ENCODE measurements around the gene SMARCAL1.
"Not testable (repeated sequence)": the region's sequence is repeated elsewhere in the genome, so short reads cannot be mapped to it uniquely, and the experiment has no call there.

SMARCAL1 gene

DNA sequence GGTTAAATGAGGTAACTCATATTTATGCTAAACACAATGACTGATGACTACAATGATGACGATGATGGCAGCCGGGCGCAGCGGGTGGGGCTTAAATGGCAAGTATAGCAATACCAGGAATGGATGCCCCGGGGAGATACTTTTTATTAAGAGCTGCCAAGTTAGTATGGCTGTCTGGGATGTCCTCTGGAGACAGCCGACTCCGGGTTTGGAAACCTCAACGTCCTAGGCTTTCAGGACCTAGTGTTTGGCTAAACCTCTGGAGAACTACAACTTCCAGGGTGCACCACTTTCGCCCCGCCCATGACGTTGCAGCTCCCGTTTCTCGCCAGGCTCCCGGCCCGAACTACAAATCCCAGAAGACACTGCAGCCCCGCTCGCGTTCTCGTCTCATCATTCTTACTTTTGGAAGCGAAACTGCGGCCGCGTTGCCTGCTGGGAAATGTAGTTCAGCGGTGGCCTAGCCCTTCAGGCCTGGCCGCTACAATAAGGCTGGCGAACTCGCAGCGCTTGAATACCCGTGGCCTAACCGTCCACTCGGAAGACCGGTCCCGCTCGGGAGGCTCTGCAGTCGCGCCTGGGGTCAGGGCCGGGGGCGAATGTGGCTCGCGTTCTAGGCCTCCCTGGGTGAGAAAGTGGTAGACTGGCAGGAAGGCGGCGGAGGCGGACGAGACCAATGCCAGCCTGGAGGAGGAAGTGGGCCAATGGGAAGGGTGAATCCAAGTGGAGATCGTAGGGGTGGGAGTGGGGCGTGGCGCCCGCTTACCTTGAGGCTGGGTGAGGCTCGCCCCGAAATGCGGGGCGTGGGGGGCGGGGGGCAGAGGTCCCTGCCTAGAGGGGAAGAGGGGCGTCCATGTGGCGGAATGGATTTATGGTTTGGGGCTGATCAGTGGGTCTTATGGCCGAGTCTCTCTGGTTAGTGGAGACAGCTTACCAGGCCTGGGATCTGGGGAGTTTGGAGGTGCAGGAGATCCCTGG lies at the start of gene SMARCAL1:
SMARCAL1 (plus strand) TSS at position 463 of the 978 bp plus-strand sequence. CDS start 2,221 bp downstream, outside the sequence.
- in situ Hi-C loops (cut with MboI; ENCODE audit: low sequenced_read_pairs), result no loop called here

DNA sequence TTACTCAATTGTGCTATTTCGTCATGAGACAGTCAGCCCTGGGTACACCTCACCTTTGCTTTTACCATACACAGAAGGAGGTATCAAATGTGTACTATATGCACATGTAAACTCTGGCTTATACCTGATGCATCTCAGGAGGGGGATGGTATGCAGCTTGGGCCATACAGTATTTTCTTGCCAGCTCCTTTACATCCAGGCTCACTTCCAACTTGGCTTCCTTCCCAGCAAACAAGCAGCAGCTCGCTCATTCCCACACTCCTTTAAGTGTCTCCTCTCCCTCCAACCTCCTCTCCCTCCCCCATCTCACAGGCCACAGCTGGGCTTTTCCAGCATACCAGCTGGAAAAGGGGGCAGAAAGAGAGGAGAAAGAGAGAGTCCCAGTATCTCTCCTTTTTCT lies 49.6 kb upstream of the SMARCAL1 start:
- in situ Hi-C loops (cut with MboI; ENCODE audit: low sequenced_read_pairs), result no loop called here

DNA sequence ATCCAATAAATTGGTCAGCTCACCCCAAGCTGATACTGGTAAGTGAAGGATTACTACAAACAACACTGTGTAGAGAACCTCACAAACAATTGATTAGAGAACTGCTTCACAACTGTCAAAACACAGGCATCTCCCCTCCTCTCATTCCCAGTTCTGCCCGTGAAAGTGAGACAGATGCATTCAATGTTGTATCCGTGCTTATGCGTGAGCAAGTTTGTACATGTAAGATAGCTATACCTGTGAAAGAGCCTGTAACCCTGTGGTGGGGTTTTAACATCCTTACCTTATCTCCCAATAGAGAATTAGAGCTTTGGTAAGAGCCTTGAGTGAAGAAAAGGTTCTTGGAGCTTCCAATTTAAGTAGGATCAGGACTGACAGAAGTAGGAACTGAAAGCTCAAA lies 49.1 kb upstream of the SMARCAL1 start:
- in situ Hi-C loops (cut with MboI; ENCODE audit: low sequenced_read_pairs), result no loop called here

DNA sequence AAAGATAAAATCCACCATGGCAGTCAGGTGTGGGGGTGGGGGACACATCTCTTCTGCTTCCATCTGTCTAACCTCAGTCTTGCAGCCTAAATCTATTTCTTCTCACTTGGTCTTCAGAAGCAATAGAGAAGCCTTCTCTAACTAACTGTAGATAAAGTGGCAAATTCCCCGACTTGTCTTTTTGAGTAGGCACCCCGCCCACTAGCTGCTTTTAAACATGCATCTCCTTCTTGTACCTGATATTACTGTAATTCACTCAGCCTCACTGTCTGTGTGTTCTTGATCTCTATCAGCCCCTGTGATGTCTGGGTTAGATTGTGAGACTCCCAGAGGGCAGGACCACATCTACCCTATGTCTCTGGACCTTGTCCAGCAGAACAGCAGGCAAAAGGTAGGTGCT lies 46.8 kb upstream of the SMARCAL1 start:
- in situ Hi-C loops (cut with MboI; ENCODE audit: low sequenced_read_pairs), result no loop called here

- in situ Hi-C loops (cut with MboI; ENCODE audit: low sequenced_read_pairs), result no loop called here
Observed at GRCh38 chr2:216366777-216367471, 45.4 kb upstream of the SMARCAL1 start.

GRCh38 chr2:216369821-216370220 lies 42.5 kb upstream of the SMARCAL1 start:
- in situ Hi-C loops (cut with MboI; ENCODE audit: low sequenced_read_pairs), result no loop called here

DNA sequence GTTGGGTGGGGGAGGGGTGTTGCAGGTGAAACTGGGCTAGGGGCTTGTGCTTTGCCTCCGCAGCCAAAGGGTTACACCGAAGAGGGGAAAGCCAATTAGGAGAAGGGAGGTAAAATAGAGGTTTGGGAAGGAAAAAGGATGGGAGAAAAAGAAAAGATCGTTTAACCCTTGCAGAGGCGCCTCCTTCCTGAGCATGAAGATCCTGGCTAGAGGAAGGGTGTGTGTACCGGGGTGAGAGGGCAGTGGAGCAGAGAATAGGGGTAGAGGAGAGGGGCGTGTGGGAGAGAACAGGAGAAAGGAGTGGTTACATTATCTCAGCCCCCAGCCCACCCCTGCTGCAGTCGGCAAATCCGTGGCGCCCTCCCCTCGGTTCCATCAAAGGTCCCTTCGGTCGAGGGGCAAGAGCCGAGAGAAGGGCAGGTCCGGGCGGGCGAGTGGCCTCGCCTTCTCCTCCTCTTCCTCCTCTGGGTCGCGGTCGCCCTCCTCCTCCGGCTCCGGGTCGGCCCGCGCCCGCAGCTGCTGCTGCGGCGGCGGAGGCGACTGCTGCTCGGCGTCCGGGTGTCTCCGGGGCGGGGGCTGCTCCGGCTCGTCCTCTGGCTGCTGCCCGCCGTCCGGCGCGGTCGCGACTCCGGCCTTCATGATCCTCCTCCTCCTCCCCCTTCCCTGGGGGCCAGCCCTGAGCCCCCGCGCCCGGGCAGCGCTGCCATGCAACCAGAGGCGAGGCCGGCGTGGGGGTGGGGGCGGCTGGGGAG lies 41.1 kb upstream of the SMARCAL1 start:
- in situ Hi-C loops (cut with MboI; ENCODE audit: low sequenced_read_pairs), result no loop called here

DNA sequence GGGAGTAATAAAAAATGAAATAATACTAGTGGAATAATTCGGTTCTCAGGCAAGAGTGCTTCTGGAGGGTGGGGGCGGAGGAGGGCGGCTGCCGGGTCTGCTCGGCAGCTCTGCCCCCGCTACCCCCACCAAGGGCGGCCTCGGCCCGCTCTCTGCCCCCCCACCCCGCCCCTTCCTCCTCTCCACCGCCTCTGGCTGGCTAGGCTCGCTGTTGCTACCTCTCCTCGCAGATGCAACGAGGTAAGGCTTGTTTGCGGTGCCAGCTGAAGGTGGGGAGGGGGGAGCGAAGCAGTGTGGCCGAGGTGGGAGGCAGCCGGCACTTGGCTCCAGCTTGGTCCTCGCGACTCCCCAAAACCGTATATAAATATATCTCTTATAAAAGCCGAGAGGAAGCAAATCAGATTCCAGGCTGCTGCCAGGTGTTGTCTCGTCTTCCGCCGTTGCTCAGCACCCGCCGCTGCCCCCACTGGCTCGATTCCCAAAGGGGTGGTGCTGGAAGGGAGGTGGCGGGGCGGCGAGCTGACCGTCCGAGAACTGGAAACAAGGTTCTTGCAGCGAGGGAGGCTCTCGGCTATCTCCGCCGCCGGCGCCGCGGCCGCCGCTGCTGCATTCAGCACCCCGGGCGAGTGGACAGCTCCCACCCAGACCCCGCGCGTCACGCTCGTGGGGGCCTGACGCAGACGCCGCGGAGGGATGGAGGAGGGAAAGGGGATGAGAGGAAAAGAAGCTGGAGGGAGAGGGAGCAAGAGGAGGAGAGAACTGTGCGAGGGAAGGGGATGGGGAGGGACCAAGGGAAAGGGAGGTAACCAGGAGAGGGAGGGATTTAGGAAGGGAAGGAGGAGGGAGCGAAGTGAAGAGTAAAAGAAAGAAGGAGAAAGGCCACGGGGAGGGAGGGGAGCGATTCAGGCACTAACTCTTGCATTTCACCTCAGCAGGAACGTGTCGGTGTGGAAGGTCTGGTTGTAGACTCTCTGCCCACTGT lies 40.3 kb upstream of the SMARCAL1 start, which contains the start of gene MARCHF4:
MARCHF4 (minus strand) TSS at position 763 of the 982 bp plus-strand sequence. CDS start 2,223 bp downstream, outside the sequence.
- in situ Hi-C loops (cut with MboI; ENCODE audit: low sequenced_read_pairs), result no loop called here

- in situ Hi-C loops (cut with MboI; ENCODE audit: low sequenced_read_pairs), result no loop called here
Observed at GRCh38 chr2:216372761-216373291, 39.5 kb upstream of the SMARCAL1 start.

GRCh38 chr2:216373896-216374295 lies 38.4 kb upstream of the SMARCAL1 start:
- in situ Hi-C loops (cut with MboI; ENCODE audit: low sequenced_read_pairs), result no loop called here

GRCh38 chr2:216375286-216375685 lies 37.0 kb upstream of the SMARCAL1 start:
- in situ Hi-C loops (cut with MboI; ENCODE audit: low sequenced_read_pairs), result no loop called here

DNA sequence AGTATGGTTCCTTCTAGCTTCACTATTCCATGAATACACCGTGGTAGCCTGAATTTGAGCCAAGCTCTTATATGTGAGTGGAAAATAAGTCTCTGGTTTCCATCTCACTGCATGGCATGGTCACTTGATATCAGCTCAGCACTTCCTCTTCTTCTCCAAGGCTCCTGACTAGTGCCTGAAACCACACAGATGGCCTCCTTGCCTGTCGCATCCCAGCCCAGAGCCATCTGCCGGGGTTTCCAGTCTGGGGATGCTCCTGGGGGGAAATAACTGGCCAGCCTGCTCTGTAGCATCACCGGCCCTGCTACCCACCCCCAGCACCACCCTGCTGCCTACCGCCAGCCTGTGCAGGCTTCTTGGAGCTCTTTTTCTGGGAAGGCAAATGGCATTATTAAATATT lies 32.3 kb upstream of the SMARCAL1 start:
- in situ Hi-C loops (cut with MboI; ENCODE audit: low sequenced_read_pairs), result no loop called here

DNA sequence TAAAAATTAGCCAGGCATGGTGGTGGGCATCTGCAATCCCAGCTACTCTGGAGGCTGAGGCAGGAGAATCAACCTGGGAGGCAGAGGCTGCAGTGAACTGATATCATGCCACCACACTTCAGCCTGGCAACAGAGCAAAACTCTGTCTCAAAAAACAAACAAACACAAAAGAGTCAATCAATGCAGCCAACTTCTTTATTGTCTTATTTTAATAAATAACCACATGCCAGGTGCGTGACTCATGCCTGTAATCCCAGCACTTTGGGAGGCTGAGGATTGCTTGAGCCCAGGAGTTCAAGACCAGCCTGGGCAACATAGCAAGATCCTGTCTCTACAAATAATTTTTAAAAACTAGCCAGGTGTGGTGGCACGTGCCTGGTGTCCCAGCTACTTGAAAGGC lies 27.9 kb upstream of the SMARCAL1 start:
- in situ Hi-C loops (cut with MboI; ENCODE audit: low sequenced_read_pairs), result not testable (repeated sequence)

DNA sequence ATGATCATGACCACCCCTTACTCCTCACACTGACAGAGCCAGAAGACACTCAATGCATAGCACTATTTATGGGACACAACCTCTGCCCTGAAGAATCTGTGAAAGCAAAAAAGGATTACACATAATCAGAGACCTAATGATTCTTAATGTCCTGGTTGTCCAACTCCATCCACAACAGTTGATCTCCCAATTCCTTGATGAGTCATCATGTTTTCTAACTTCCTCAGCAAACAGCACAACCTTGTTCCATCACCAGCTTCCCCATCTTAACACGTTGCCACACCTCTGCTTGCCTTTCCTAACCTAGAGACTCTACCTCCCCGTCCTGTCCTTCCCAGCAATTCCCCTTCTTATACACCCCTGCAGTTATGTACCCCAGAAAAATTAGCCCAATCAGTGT lies 26.8 kb upstream of the SMARCAL1 start:
- in situ Hi-C loops (cut with MboI; ENCODE audit: low sequenced_read_pairs), result no loop called here

DNA sequence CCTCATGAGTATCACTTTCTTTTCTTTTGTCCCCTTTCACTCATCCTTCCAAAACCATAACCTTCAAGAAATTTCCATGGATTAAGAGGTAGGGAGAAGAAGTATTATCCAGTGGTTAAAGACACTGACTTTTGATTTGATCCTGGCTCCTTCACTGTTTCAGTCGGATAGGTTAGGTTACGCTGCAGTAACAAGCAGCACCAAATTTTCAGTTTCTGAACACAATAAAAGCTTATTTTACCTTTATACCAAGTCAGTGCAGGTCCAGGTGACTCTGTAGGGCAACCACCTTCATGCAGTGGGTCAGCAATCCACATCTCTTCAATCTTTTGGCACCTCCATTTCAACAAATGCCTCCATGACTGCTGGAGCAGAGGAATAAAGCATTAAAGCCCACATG lies 25.0 kb upstream of the SMARCAL1 start:
- in situ Hi-C loops (cut with MboI; ENCODE audit: low sequenced_read_pairs), result no loop called here

- in situ Hi-C loops (cut with MboI; ENCODE audit: low sequenced_read_pairs), result no loop called here
Observed at GRCh38 chr2:216388046-216388884, 24.0 kb upstream of the SMARCAL1 start.

DNA sequence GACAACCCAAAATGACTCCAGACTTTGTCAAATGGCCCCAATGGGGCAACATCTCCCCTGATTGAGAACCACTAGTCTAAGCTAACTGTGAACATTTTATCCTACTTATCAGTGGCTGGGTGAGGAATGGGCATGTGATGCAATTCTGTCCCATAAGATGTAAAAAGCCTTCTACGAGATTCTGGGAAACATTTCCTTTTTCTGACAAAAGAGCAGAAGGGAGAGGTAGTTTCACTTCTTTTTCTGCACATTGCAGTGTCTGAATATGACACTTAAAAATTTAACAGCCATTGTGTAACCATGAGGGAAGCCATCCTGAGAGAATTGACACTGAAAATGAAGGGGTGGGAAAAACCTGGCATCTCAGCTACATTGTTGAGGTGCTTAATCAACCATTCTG lies 22.7 kb upstream of the SMARCAL1 start:
- in situ Hi-C loops (cut with MboI; ENCODE audit: low sequenced_read_pairs), result no loop called here

DNA sequence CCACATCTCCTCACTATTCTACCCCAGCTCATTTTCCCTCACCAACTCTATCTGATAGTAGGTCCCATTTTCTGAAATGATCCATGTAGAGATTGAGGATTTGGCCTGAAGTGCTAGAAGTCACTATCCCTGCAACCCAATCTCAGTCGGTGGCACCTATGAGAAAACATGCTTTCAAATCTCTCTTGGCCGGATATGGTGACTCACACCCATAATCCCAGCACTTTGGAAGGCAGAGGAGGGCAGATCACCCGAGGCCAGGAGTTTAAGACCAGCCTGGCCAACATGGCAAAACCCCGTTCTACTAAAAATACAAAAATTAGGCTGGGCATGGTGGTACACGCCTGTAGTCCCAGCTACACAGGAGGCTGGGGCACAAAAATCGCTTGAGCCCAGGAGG lies 20.9 kb upstream of the SMARCAL1 start:
- in situ Hi-C loops (cut with MboI; ENCODE audit: low sequenced_read_pairs), result no loop called here
